Femur (tissue), 1 donor: ENCODE measurements around the gene SESN2.

Experiments used
- DNase-seq: peaks from one replicate; pipeline ENCODE4 v3.0.0-alpha.2; 2017

The SESN2 gene

DNA sequence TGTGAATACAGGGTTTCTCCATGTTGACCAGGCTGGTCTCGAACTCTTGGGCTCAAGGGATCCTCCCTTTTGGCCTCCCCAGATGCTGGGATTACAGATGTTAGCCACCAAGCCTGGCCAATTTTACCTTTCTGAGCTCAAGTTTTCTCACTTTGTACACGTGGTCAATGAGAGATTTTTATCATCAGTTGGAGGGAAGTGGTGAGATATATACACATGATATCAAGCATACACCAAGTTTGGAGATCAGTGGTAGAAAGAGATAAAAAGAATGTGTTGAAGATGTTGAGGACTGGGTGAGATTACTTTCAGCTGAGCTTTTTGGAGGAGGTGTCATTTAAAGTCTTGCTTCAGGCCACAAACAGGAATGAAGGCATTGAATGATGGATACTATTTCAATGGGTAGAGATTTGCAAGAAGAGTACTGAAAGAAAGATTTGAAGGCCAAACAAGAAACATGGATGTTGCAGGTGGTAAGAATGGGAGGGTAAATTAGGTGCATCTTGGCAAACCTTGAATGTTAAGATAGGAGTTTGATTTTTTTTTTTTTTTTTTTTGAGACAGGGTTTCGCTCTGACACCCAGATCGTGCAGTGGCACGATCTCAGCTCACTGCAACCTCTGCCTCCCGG is 3.0 kb upstream of the SESN2 start:
- DNase-seq = no peak

- DNase-seq = no peak
These were observed 1.6 kb upstream of the SESN2 start for GRCh38 chr1:28257736-28258135.

GRCh38 chr1:28258628-28259251 is 578 bp upstream of the SESN2 start:
- no peak for DNase-seq

DNA sequence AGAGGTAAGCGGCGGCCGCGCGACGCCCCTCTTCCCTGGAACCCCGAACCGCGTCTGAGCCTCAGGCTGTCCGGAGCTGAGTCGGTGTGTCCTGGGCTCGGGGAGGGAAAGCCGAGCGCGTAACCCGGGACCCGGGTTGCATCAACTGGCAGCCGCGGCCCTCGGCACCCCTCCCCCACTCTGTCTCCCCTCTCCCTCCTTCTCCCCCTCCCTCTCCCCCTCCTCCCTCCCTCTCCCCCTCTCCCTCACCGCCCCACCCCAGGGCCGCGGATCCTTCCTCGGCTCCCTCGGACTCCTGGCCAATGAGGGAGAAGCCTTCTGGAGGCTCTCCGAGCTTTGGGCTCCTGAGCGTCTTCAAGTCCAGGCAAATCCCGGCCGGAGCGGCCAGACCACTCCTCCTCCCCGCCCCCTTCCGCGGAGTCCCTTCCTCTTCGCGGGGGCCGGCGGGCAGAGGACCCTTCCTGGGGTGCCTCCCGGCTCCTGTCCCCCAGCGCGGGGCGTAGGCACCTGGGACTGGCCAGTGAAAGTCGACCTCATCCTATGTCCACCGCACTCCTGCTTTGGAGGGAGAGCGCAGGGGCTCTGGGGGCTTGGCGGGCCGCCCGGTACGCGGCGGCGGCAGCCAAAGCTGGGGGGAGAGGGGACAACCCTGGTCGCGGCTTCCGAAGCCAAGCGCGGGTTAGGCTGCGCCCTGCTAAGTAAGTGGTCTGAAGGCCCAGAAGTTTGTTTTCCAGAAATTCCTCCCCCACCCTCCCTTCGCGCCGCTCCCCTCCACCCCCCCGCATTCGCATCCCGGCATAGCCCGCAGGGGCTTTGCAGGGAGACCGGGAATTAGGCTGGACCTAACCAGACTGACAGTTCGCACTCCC is 850 bp downstream of the SESN2 start:
- DNase-seq = peak; percentile 91

DNA sequence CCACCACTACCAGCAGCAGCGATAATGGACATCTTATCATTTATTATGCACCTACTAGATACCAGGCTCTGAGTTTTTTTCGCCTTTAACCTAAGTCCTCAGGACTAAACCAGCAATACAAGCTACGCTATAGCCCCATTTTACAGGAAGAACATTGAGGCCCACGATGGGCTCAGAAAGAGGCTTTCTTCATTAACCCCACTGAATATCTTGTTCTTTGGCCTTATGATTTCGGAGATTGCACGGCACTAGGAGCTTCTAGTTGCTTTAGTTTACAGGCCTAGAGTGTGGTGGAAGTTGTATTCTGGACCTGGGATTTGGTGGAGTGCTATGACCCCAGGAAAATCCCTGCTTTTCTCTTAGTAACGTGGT is 1.5 kb downstream of the SESN2 start:
- no peak for DNase-seq

DNA sequence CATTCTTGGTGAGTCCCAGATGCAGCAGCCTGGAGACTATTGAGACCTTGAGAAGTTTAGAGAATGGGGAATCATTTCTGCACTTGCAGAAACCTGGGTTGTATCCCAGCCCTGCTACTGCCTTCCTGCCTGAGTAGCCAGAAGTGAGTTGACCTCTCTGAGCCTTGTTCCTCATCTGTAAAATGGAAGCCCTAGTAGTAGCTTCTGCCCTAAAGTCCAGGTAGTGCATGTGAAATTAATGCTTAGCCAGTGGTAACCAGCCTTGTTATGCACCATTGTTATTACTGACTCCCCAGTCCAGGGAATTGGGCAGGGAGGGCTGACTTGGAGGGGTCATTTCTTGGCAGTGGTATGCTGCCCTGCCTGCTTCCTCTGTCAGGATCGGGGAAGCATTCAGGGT is 5.6 kb downstream of the SESN2 start:
- DNase-seq = no peak

GRCh38 chr1:28265577-28265976 is 6.3 kb downstream of the SESN2 start:
- no peak for DNase-seq

DNA sequence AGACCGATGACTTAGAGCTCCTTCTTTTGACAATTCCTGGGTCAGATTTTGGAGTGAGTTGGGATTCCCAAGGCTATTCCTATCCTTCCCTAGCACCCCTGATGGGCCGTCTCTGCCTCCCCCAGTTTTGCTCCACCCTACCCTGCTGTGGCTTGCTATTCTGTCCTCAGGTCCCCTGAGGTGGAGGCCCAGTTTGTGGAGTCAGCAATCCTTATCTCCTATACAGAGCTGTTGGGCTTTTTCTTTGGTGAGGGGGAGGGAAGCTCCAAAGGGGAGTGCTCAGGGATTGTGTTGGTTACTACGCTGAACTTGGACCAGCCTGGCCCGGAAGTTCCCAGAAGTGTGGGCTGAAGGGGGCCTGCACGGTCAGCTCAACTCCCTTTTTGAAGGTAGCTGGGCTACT is 7.6 kb downstream of the SESN2 start:
- DNase-seq = no peak

DNA sequence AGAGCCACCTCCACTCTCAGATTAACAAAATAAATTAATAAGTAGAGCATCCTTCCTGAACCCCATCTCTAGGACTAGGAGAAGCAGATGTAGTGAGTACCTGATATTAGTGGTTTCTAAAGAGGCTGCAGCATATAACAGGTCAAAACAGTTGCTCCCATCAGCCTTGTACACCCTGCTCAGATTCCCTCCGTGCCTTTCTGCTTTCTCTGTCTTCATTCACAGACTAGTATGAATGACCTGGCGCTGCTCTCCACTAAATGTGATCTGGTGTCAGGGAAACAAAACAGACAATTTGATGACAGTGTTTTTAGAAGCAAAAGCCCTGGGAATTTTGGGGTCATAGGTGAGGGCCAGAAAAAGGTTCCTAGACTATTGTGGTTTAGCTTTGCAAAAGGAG is 8.3 kb downstream of the SESN2 start:
- no peak for DNase-seq

DNA sequence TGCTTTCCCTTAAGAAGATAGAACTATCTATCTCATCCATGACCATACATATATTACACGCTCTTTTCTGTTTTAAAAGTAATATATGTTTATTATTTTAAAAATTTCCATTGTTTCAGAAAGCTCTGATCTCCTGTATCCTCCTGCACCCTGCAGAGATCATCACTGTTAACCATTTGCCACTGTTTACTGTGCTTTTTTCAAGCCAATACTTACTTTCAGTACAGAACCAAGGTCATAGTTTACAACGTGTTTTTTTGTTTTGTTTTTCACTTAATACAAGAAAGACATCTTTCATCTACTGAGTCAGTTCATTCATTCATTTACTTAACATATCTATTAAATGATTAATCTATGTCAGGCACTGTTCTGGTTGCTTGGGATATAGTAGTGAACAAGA is 10.2 kb downstream of the SESN2 start:
- DNase-seq = no peak

DNA sequence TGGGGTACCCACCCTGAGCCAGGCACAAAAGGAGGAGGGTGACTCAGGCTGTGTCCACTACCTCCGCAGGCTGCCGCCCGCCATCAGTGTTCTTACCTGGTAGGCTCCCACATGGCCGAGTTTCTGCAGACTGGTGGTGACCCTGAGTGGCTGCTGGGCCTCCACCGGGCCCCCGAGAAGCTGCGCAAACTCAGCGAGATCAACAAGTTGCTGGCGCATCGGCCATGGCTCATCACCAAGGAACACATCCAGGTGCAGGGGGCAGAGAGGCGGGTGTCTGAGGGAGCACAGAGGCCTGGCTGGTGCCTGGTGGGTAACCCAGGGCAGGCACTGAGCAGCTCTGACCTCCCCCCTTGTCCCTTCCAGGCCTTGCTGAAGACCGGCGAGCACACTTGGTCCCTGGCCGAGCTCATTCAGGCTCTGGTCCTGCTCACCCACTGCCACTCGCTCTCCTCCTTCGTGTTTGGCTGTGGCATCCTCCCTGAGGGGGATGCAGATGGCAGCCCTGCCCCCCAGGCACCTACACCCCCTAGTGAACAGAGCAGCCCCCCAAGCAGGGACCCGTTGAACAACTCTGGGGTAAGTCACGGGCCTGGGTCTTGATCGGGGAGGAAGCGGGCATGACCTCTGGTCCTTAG is 13.0 kb downstream of the SESN2 start:
- DNase-seq = no peak

GRCh38 chr1:28273216-28273860 is 14.0 kb downstream of the SESN2 start:
- no peak for DNase-seq

DNA sequence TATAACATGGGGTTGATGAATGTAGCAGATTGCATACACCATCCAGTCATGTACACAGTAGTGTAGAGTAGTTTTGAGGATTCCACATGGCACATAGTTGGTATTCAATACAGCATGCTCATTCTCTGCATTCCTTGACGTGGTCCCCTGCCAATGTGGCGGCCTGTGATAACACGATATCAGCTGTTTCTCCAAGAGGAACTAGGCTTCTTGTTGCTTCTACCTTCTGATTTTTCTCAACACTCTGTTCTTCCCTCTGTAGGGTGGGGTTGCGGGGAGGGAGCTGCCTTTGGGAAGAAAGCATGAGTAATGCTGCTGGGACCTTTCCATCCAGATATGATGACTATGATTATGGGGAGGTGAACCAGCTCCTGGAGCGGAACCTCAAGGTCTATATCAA is 19.4 kb downstream of the SESN2 start:
- DNase-seq = no peak

DNA sequence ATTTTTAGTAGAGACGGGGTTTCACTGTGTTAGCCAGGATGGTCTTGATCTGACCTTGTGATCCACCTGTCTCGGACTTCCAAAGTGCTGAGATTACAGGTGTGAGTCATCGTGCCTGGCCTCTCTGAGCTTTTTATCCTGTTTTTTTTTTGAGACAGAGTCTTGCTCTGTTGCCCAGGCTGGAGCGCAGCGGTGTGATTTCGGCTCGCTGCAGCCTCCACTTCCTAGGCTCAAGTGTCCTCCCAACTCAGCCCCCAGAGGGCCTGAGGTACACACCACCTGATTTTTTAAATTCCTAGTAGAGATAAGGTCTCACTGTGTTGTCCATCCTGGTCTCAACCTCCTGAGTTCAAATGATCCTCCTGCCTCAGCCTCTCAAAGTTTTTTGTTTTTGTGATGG is 20.4 kb downstream of the SESN2 start:
- no peak for DNase-seq

DNA sequence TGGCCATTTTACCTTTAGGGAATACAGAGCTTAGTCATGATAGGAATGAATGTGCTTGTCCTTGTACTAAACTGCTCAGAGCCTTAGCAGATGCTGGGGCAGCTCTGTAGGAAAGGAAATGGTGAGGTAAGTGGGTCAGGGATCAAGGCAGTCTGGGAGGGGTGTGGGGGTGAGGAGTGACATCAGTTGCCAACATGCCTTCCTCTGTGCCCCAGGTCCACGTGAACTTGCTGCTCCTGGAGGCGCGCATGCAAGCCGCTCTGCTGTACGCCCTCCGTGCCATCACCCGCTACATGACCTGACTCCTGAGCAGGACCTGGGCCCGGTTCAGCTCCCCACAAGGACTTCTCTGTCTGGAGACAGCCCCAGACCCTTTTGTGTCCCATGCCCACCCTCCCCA is 21.2 kb downstream of the SESN2 start:
- no peak for DNase-seq

DNA sequence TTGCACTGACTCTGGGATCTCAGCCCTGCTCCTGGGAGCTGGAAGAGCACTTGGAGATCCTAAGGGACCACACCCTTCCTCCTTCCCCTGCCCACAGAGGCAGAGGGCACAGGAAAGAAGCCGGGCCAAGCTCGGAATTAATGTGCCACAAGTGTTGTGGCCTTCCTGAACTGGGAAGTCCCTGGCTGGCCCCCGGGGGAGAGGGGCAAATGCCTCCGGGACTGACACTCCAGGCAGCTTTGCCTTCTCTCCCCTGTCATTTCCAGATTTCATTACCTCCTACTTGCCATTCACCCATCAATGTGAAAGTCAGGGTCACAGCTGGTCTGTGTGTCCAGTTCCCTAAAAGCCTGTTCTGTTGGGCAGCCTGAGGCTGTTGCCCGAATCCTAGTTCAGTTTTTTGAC is 21.7 kb downstream of the SESN2 start:
- no peak for DNase-seq

- no peak for DNase-seq
These were observed 22.5 kb downstream of the SESN2 start for GRCh38 chr1:28281608-28282425.

DNA sequence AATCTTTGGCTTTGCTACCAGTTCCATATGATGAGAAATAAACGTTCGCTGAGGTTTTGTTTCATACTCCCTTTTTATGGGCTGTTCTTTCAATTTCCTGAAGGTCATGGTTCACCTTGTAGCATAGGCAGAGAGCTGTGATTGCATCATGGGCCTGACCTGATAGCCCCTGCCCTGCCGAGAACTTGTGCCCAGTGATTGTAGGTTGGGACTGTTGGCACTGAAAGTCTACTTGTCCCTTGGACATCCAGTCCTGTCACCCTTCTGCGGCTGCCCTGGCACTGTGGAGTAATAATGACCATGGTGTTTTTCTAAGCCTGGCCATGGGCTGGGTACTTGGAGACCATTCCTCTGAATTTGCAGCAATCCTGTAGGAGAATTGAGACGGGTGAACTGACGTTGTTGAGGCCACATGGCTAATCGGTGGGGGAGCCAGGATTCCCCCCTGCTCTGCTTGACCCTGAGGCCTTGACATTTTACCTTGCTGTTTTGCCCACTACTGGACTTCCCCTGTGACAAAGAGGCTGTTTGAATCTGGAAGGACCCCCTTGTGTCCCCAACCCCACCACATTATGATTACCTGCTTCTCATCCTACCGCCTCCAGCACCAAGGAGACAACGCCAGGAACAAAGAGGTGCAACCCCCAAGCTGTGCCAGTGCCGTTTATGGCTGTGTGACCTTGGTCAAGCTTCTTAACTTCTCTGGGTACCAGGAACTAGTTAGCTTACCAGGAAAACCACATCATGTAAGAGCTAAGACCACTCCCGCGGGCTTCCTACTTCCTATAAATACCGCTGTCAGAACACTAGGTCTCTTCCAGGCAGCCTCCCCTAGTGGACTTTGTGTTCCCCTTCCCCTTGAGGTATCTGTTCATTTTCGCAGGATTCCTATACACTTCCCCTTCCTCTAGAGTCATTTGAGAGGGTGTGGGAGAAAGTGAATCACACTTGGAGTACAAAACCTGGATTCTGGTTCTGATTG is 23.4 kb downstream of the SESN2 start:
- DNase-seq = no peak

- DNase-seq = no peak
These were observed 26.8 kb downstream of the SESN2 start for GRCh38 chr1:28286111-28286510.

GRCh38 chr1:28288487-28288886 is 29.2 kb downstream of the SESN2 start:
- DNase-seq = no peak

DNA sequence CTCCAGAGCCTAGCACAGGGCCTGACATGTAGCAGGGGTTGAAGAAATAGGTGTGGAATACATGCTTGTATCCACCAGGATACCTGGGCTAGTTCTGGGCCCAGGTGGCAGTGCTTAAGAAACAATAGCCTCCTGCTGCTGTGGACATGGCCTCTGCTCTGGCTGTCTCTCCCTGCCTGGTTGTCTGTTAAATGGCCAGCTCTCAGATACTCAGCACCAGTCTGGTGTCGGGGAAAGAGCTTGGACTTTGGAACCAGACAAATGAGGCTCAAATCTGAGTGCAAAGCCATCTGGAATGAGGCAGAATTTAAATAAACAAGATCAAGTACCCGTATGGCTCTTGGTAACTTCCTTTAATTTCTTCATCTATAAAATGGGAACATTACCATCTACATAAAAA is 31.5 kb downstream of the SESN2 start:
- DNase-seq = no peak
